ENCODE data around the gene MYL6. TPM values are rescaled to one million over a fixed set of nuclear protein-coding genes. Genes with fewer than 3 reads are reported as not detected.
A peak's percentile ranks its signal among the peaks of the same experiment; 100 is the strongest.
"Not testable (repeated sequence)": the region's sequence is repeated elsewhere in the genome, so short reads cannot be mapped to it uniquely, and the experiment has no call there.

MYL6 gene
- polyA plus RNA-seq, 4 donors: 1,577 to 1,968 (median 1,895) TPM

DNA sequence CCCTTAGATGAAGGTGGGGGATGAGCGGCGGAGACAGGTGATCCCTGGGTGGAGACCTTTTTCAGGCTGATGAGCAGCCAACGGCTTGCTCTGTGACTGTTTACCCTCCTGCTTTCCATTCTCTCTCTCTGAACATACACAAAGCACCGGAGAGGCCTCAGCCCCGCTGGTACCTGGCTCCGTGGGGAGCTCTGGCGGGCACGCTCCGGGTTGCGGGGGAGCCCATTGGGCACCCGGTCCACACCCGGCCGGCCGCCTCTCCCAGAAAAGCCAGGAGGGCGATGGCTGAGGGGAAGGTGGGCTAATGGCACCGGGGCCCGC lies 30.6 kb downstream of the MYL6 start:
- no peak for DNase-seq (ENCODE audit: low read depth in 4 of 4, low spot score in 3 of 4)

DNA sequence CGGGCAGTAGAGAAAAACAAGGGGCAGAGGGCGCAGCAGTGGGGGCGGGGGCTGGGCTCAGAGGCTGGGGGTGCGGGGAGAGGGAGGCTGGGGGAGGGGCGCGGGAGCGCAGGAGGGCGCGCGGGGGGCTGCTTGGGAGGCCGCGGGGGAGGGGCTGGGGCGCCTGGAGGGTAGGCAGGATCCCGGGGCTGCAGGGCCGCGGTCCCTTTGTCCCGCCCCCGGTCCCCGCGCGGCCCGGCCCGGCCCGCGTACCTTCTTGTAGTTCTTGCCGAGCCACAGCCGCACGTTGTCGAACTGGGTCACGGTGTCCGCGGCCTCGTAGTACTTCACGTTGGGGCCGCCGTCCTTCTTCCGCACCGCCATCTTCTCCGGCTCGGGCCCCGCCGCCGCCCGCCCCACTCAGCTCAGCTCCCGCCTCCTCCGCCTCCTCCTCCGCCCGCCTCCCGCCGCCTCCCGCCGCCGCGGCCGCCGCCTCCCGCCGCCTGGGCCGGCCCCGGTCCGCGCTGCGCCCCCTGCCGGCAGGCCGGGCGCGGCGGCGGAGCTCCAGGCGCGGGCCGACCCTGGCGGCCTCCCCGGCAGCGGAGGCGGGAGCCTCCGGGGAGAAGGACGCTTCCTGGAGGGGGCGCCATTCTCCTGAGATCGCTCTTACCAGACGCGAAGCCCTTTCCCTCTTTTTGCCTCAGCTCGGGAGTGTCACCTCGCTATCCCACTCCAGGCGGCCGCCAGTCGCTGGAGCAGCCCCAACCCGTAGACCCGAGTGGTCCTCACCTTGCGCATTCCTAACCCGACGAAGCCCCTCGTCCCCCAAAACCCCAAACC lies 31.1 kb downstream of the MYL6 start, which contains the start of gene SMARCC2:
Gene SMARCC2 (minus strand): TSS at position 385 of the 819 bp plus-strand sequence. CDS start 22 bp downstream, at position 363.
- peak; percentile 65 to 77 (median 72) for DNase-seq (ENCODE audit: low read depth in 4 of 4, low spot score in 3 of 4)

DNA sequence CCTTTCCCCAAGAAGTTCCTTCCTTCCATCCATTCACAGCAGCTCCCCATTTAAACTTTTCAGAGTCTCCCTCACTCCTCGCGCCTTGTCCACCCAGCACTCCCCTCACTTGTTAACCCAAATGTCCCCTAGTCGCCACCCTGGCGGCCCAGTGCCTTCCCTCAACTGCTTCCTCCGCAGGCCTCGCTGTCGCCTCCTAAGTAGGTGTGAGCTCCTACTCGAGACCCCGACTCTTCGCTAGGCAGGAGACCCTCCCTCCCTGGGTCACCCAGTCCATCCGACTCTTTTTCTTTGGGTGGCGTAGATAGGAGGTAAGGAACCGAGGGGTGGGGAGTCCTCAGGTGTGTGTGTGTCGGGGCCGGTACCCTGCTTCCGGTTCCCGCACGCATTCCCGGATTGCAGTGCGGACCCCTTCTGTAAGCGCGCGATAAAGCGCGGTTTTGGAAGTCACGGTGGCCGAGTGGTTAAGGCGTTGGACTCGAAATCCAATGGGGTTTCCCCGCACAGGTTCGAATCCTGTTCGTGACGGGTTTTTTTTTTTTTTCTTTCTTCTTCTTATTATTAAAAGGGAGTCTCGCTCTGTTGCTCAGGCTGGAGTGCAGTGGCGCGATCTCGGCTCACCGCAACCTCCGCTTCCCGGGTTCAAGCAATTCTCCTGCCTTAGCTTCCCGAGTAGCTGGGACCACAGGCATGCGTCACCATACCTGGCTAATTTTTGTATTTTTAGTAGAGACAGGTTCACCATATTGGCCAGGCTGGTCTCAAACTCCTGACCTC lies 31.9 kb downstream of the MYL6 start:
- peak; percentile 87 to 90 (median 89) for DNase-seq (ENCODE audit: low read depth in 4 of 4, low spot score in 3 of 4)

DNA sequence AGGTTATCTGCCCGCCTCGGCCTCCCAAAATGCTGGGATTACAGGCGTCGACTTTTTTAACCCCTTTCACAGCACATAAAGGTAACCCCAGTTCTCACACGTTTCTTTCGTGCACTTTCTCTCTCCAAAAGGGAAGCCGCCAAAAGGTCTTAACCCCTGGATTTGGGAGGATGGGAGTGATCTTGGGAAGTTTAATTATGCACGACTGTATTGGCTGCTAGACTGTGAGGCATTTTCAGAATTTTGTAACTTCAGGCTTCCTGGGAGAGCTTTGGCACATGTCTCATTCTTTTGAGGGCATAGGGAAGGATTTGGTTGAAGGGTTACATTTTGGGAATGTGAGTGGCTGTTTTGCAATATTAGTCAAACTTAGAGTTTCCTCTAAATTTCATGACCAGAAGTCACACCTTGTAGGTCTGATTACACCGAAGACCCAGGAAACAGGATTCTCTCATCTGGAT lies 32.6 kb downstream of the MYL6 start:
- DNase-seq (ENCODE audit: low read depth in 4 of 4, low spot score in 3 of 4): no peak

DNA sequence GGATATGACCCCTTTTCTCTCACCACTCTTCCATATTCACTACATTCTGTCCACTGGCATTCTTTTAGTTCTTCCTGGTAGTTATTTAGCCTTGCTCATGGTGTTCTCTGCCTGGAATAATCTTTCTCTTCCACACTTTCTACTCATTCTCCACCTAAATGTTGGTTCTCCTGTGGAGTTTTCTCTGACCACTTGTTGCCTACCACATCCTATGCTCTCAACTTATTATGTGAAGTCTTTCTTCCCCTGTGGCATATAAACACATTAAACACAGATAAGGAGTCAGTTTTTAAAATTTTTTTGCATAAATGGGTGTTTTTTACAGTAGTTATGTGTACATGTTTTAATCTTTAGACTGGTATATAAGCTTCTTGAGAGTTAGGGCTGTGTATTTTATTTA lies 34.4 kb downstream of the MYL6 start:
- DNase-seq (ENCODE audit: low read depth in 4 of 4, low spot score in 3 of 4): no peak

DNA sequence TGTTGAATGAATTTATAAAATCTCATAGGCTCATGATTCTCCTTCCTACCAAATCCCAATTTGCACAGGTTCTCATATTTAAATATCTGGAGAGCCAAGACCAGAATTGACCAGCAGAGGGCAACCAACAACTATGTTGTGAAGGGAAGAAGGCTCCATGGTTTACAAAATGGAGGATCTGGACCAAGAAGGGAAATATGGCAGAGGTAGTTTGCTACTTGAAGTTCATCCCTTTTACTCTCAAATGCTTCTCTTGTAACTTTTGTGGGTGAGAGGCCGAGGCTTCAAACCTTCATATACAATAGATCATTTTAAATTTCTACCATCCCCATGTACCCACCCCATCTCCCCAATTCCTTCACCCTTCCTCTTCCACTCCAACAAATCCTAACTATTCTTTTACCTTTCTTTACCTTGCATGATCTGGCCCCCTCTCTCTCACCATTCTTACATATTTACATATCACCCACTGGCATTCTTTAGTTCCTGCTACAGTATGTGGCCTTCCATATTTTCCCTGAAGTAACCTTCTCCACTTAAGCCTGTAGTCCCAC lies 34.9 kb downstream of the MYL6 start:
- peak in 3 of 4 donors; percentile 56 to 77 (median 66) for DNase-seq (ENCODE audit: low read depth in 4 of 4, low spot score in 3 of 4)

DNA sequence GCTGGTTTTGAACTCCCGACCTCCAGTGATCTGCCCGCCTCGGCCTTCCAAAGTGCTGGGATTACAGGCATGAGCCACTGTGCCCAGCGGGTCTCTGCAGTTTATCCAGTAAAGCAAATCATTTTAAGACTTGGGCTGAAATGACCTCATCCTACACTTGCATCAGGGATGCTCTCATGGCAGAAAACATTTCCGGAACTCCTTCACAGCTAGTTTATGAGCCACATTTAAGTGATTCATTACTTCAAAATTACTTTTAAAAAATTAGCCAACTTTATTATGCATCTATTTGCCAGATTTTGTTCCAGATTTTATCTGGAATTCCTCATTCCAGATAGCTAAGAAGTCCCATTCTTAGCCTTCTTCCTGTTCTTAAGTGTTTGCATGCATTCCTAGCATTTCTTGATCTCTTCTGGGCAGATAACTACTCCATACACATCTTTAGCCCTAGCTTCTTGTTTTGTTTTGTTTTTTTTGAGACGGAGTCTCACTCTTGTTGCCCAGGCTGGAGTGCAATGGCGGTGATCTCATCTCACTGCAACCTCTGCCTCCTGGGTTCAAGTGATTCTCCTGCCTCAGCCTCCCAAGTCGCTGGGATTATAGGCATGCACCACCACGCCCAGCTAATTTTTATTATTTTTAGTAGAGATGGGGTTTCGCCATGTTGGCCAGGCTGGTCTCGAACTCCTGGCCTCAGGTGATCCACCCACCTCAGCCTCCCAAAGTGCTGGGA lies 38.8 kb downstream of the MYL6 start:
- not testable (repeated sequence) for DNase-seq (ENCODE audit: low read depth in 4 of 4, low spot score in 3 of 4)

DNA sequence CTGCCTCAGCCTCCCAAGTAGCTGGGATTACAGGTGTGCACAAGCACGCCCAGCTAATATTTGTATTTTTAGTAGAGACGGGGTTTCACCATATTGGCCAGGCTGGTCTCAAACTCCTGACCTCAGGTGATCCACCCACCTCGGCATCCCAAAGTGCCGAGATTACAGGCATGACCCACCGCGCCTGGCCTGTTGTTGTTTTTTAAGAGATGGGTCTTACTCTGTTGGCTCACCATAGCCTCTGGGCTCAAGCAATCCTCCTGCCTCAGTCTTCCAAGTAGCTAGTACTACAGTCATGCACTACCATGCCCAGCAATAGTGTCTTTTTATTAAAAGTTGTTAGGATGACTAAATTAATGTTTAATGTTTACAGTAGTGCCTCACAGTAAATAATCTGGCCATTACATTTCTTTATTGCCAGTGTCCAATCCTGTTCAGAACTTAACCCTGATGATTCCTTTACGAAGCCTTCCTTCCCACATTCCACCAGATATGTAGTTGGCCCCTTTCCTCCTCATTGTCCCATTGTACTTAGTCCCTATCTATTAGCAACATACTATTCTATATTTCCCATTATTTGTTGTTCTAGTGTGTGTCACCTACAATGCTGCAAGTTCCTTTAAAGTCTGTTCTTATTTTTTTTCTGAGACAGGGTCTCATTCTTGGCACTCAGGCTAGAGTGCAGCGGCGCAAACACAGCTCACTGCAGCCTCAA lies 39.9 kb downstream of the MYL6 start:
- DNase-seq (ENCODE audit: low read depth in 4 of 4, low spot score in 3 of 4): no peak

DNA sequence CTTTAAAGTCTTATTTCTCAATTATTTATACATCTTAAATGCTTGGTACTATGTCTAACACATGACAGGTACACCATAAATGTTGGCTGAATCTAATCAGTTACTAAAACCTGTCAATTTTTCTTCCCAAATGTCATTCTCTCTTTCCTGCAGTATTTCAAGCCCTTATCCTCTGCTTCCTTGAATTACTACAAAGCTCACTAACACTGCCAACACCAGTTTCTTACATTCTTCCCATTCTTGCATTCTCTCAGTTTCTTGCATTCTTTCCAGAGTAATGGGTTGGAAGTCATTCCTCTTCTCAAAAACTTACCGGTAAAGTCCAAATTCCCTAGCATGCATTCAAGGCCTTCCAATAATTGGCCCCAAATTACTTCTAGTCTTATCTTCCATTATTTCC lies 40.7 kb downstream of the MYL6 start:
- DNase-seq (ENCODE audit: low read depth in 4 of 4, low spot score in 3 of 4): no peak

DNA sequence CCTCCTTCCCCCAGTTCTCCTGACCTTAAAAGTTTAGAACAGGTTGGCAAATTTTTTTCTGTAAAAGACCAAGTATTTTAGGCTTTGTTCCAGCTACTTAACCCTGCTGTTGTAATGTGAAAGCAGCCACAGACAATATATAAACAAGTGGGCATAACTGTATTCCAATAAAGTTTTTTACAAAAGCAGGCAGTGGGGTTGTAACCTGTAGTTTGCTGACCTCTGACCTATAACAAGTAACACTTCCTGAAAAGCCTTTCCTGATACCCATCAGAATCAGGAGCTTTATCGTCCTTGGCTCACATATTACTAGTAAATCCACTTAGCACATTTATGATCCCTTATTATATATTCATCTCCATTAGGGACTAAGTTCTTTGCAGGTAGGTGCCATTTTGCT lies 44.2 kb downstream of the MYL6 start:
- no peak for DNase-seq (ENCODE audit: low read depth in 4 of 4, low spot score in 3 of 4)

DNA sequence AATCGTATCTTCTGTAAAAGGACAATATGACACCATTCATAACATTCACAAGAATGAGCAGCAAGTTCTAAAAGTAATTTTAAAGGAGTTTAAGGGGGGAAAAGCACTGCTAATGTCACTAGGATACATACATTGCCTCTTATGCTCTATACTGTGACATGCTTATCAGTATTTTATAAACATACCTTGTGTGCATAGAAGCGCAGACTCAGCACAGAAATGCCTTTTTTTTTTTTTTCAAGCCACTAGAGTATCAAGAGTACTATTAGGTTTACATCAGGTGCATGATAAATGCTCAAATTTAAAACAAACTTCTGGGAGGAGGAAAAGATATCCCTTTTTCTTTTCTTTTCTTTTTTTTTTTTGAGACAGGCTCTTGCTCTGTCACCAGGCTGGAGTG lies 44.7 kb downstream of the MYL6 start:
- no peak for DNase-seq (ENCODE audit: low read depth in 4 of 4, low spot score in 3 of 4)

DNA sequence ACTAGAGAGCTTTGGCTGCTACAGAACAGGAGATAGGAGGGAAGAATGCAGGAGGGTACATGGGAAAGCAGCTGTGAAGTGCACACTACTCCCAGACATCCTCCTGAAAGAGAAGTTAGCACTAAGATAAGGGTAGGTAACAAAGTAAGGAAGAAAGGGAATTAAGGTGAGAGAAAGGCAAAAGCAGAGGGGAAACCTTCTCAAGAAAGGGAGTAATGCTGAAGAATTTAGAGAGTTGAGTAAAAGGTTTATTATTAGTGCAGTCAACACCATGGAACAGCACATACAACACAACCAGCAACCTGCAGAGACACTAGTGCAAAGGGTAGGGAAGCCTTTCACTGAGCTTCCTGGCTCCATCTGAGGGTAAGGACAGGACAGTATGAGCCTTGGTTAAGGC lies 46.1 kb downstream of the MYL6 start:
- no peak for DNase-seq (ENCODE audit: low read depth in 4 of 4, low spot score in 3 of 4)

DNA sequence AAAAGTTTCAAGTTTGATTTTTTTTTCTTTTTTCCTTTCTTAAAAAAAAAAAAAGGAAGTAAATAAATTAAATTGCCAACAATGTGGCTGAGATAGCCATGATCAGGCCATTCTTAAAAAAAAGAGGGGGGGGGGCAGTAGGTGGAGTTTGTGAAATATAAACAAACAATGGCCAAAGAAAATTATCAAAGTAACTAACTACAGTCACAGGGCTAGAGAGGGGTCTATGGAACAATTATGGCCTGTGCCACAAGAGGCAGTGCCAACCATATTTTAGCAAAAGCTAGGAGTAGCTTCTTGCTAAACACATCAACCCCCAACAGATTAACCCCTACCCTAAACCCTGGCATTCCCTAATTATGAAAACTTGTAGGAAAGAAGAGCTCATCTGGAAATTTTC lies 47.3 kb downstream of the MYL6 start:
- DNase-seq (ENCODE audit: low read depth in 4 of 4, low spot score in 3 of 4): no peak

DNA sequence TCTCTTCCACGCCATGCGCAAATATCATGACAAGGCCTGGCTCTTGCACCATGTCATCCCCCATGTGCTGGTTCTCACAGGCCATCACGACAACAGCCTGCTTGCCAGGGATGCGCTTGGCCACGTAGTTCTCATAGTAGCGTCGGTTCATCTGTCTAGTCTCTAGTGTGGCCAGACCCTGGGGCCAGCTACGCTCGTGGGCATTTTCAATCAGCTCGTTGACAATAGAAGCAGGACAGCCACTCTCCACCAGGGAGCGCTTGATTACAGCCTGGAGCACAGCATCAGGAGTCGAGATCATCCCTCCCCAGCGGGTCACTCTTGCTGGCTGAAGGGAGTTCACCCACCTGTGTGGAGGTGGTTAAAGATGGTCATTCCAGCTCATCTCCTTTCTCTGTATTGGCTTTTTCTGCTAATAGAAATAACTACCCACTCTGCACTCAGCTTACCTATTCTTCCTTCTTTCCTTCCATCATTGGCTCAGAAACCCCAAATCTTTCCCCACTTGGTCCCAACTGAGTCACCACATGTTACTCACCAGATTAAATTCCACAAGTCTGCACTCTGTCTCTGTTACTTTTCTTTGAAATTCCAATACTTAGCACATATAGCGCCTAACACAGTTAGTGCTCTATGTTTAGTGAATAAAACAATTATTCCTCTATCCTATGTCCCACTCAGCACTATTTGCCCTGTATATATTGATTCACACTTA lies 48.5 kb downstream of the MYL6 start:
- no peak for DNase-seq (ENCODE audit: low read depth in 4 of 4, low spot score in 3 of 4)

DNA sequence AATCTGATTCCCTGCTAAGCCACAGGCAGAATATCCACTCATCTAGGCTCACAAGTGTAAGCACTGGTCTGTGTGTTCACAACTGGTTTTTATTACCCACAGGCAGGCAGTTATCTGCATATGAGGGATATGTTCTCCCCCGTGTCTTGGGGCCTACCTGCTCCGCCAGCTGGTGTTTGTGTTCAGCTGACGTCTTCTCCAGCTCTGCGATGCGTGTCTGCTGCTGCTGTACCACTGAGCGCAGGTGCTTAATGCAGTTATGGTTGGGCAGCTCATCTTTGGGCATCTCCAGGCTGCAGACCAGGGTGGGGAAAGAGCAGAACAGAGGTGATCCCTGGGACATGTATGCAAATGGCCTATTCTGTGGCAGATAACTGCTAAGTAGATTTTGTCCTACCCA lies 49.8 kb downstream of the MYL6 start:
- DNase-seq (ENCODE audit: low read depth in 4 of 4, low spot score in 3 of 4): no peak

Other genes starting within 250 kb of the MYL6 start
- gene PYM1, start 230.5 kb upstream of the MYL6 start, polyA plus RNA-seq (ENCODE audit: insufficient read length in 4 of 4): 10 to 100 TPM; 28.1 to 39.1 (median 35.7) TPM
- gene DGKA, start 227.2 kb upstream of the MYL6 start, polyA plus RNA-seq (ENCODE audit: insufficient read length in 4 of 4): 10 to 100 TPM; 18.2 to 28.1 (median 23.5) TPM
- 1 to 10 TPM; 2.0 to 4.2 (median 3.2) TPM for gene PMEL, start 192.3 kb upstream of the MYL6 start, polyA plus RNA-seq (ENCODE audit: insufficient read length in 4 of 4)
- 10 to 100 TPM; 58.8 to 71.5 (median 66.9) TPM for gene CDK2, start 191.5 kb upstream of the MYL6 start, polyA plus RNA-seq (ENCODE audit: insufficient read length in 4 of 4)
- gene RAB5B, start 184.3 kb upstream of the MYL6 start, polyA plus RNA-seq (ENCODE audit: insufficient read length in 4 of 4): 100 to 1,000 TPM; 140 to 172 (median 166) TPM
- 10 to 100 TPM; 34.7 to 50.6 (median 45.9) TPM for gene SUOX, start 161.1 kb upstream of the MYL6 start, polyA plus RNA-seq (ENCODE audit: insufficient read length in 4 of 4)
- gene IKZF4, start 137.3 kb upstream of the MYL6 start, polyA plus RNA-seq (ENCODE audit: insufficient read length in 4 of 4): 10 to 100 TPM; 16.3 to 24.3 (median 17.7) TPM
- gene RPS26, start 116.4 kb upstream of the MYL6 start, polyA plus RNA-seq (ENCODE audit: insufficient read length in 4 of 4): 100 to 1,000 TPM in 3 of 4 donors, 10 to 100 TPM in 1; 92.7 to 593 (median 231) TPM
- 100 to 1,000 TPM in 1 of 4 donors, 10 to 100 TPM in 2, 1 to 10 TPM in 1; 6.8 to 103 (median 77.2) TPM for gene ERBB3, start 78.2 kb upstream of the MYL6 start, polyA plus RNA-seq (ENCODE audit: insufficient read length in 4 of 4)
- 100 to 1,000 TPM; 104 to 166 (median 154) TPM for gene PA2G4, start 53.8 kb upstream of the MYL6 start, polyA plus RNA-seq (ENCODE audit: insufficient read length in 4 of 4)
- gene RPL41, start 41.7 kb upstream of the MYL6 start, polyA plus RNA-seq (ENCODE audit: insufficient read length in 4 of 4): 1,000 to 10,000 TPM; 4,554 to 5,864 (median 4,890) TPM
- 1 to 10 TPM; 4.7 to 6.5 (median 5.7) TPM for gene ZC3H10, start 40.1 kb upstream of the MYL6 start, polyA plus RNA-seq (ENCODE audit: insufficient read length in 4 of 4)
- 10 to 100 TPM; 66.2 to 79.3 (median 74.2) TPM for gene ESYT1, start 30.1 kb upstream of the MYL6 start, polyA plus RNA-seq (ENCODE audit: insufficient read length in 4 of 4)
- 100 to 1,000 TPM; 138 to 185 (median 160) TPM for gene MYL6B, start 5.8 kb upstream of the MYL6 start, polyA plus RNA-seq (ENCODE audit: insufficient read length in 4 of 4)
- gene SMARCC2, start 31.1 kb downstream of the MYL6 start, polyA plus RNA-seq (ENCODE audit: insufficient read length in 4 of 4): 100 to 1,000 TPM; 106 to 137 (median 129) TPM
- 10 to 100 TPM; 42.5 to 43.6 (median 43.3) TPM for gene RNF41, start 63.6 kb downstream of the MYL6 start, polyA plus RNA-seq (ENCODE audit: insufficient read length in 4 of 4)
- 10 to 100 TPM; 26.5 to 31.0 (median 30.3) TPM for gene NABP2, start 66.0 kb downstream of the MYL6 start, polyA plus RNA-seq (ENCODE audit: insufficient read length in 4 of 4)
- 10 to 100 TPM in 3 of 4 donors, 1 to 10 TPM in 1; 3.0 to 63.3 (median 44.9) TPM for gene SLC39A5, start 71.7 kb downstream of the MYL6 start, polyA plus RNA-seq (ENCODE audit: insufficient read length in 4 of 4)
- 10 to 100 TPM; 23.8 to 42.5 (median 28.9) TPM for gene ANKRD52, start 100.0 kb downstream of the MYL6 start, polyA plus RNA-seq (ENCODE audit: insufficient read length in 4 of 4)
- 10 to 100 TPM; 11.0 to 21.2 (median 15.5) TPM for gene COQ10A, start 108.6 kb downstream of the MYL6 start, polyA plus RNA-seq (ENCODE audit: insufficient read length in 4 of 4)
- gene CS, start 142.0 kb downstream of the MYL6 start, polyA plus RNA-seq (ENCODE audit: insufficient read length in 4 of 4): 100 to 1,000 TPM; 114 to 224 (median 198) TPM
- gene CNPY2, start 157.6 kb downstream of the MYL6 start, polyA plus RNA-seq (ENCODE audit: insufficient read length in 4 of 4): 100 to 1,000 TPM in 3 of 4 donors, 10 to 100 TPM in 1; 95.9 to 159 (median 151) TPM
- 100 to 1,000 TPM in 2 of 4 donors, 10 to 100 TPM in 2; 48.7 to 116 (median 92.9) TPM for gene PAN2, start 175.6 kb downstream of the MYL6 start, polyA plus RNA-seq (ENCODE audit: insufficient read length in 4 of 4)
- gene IL23A, start 180.5 kb downstream of the MYL6 start, polyA plus RNA-seq (ENCODE audit: insufficient read length in 4 of 4): 1 to 10 TPM in 1 of 4 donors, under 1 TPM in 3; 0.57 to 1.3 (median 0.77) TPM
- 100 to 1,000 TPM in 3 of 4 donors, 10 to 100 TPM in 1; 78.8 to 139 (median 105) TPM for gene STAT2, start 201.7 kb downstream of the MYL6 start, polyA plus RNA-seq (ENCODE audit: insufficient read length in 4 of 4)
- under 1 TPM in 1 of 4 donors, not detected in 3; 0.13 TPM for gene APOF, start 204.5 kb downstream of the MYL6 start, polyA plus RNA-seq (ENCODE audit: insufficient read length in 4 of 4)